Loucy (cell line): ENCODE results near the gene LCE5A.

Source experiments
- EZH2phosphoT487 ChIP-seq: fragments of 200-600 bp; IDR thresholded peaks from 2 replicates; pipeline ENCODE4 v1.6.1; 2018; ENCODE audit warnings: antibody characterized with exemption, mild to moderate bottlenecking, moderate library complexity, borderline replicate concordance
- TF ChIP-seq, protein P1 (sequence below): fragments of 200-600 bp; sonication (generic); conservative IDR thresholded peaks from 2 replicates; pipeline ENCODE4 v1.5.1; 2014; ENCODE audit warnings: mild to moderate bottlenecking, antibody characterized with exemption, low read length

DNA sequence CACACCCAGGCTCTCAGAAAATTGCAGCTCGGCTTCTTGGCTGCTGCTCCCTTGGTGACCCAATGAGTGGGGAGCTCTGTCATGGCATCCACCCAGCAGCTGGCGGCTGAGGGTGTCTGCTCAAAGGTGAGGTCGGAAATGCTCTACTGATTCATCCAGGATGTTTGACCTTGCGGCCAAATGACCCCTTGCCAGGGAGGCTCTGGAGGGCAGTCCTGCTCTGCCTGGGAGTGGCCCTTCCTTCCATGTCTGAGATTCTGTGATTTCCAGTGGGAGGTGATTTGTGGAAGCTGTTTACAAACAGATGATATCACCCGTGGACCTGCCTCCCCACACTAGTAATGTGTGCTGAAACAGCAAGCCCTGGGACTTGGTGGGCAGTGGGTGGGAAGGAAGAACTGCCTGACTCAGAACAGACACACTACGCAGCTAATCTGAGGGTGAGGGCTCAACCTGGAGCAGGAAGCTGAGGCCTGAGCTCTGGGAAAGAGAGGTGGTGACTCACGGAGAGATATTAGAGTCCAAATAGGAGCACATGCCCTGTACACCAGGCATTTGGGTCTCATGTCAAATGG lies 6.7 kb downstream of the LCE5A start:
- TF ChIP-seq, protein P1, sequence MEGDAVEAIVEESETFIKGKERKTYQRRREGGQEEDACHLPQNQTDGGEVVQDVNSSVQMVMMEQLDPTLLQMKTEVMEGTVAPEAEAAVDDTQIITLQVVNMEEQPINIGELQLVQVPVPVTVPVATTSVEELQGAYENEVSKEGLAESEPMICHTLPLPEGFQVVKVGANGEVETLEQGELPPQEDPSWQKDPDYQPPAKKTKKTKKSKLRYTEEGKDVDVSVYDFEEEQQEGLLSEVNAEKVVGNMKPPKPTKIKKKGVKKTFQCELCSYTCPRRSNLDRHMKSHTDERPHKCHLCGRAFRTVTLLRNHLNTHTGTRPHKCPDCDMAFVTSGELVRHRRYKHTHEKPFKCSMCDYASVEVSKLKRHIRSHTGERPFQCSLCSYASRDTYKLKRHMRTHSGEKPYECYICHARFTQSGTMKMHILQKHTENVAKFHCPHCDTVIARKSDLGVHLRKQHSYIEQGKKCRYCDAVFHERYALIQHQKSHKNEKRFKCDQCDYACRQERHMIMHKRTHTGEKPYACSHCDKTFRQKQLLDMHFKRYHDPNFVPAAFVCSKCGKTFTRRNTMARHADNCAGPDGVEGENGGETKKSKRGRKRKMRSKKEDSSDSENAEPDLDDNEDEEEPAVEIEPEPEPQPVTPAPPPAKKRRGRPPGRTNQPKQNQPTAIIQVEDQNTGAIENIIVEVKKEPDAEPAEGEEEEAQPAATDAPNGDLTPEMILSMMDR = no peak
- no peak for TF ChIP-seq EZH2phosphoT487
